GM12878 (cell line): ENCODE results near the gene NUP85. TPM values are rescaled to one million over a fixed set of nuclear protein-coding genes. Genes with fewer than 3 reads are reported as not detected.

Experiments
- ATAC-seq: fragments of 200-7000 bp; cut with Tn5 transposase; 3 replicates; pipeline ENCODE4 v1.9.1; 2020; ENCODE audit warnings: mild to moderate bottlenecking, moderate library complexity
- BruUV-seq: library from RNA; stranded (reverse); fragments of 400-500 nt; replicated peaks from 2 replicates; lab custom pipeline; 2021; lab: Mats Ljungman, UMichigan
- CTCF ChIA-PET: fragments of 300-600 bp; sonication (Branson Sonifier 250); formaldehyde crosslinking; extraction: SDS; loops from one replicate; lab custom pipeline; 2021; ENCODE audit warnings: inconsistent platforms; lab: Yijun Ruan, JAX
- POLR2A ChIA-PET: fragments of 350-600 bp; formaldehyde crosslinking; extraction: SDS; loops from one replicate; lab custom pipeline; 2021; ENCODE audit warnings: inconsistent platforms; lab: Charles Lee
- RAD21 ChIA-PET: fragments of 300-600 bp; sonication (Branson Sonifier 250); formaldehyde crosslinking; loops from one replicate; lab custom pipeline; 2023; ENCODE audit warnings: antibody characterized with exemption; ENCODE audit not compliant: unreplicated experiment; lab: Charles Lee
- SMC1A ChIA-PET: fragments of 300-600 bp; sonication (Branson Sonifier 250); formaldehyde crosslinking; loops from one replicate; lab custom pipeline; 2023; ENCODE audit not compliant: unreplicated experiment, uncharacterized antibody; lab: Charles Lee
- DNase-seq: peaks from one replicate; pipeline ENCODE4 v3.0.0-alpha.2; 2011; ENCODE audit warnings: low read depth, low spot score
- FAIRE-seq: peaks from 3 replicates; lab custom pipeline; 2011; peaks lifted over from hg19 to GRCh38; lab: Jason Lieb, UNC
- H2AFZ ChIP-seq: 2 replicates; pipeline ENCODE4 v1.6.0; 2011; ENCODE audit warnings: low read depth, low read length, control low read depth; ENCODE audit not compliant: control insufficient read depth
- H3K27ac ChIP-seq: 2 replicates; pipeline ENCODE4 v1.5.1; 2011; ENCODE audit warnings: control low read depth; ENCODE audit not compliant: control insufficient read depth, insufficient read depth
- H3K27me3 ChIP-seq, 2 experiments: replicated peaks in 1 of 2; 2 replicates each; pipeline versions ENCODE4 v1.6.0 to v1.6.1; 2011; ENCODE audit warnings: low read length in 1 of 2; ENCODE audit not compliant: control insufficient read depth in 2 of 2, insufficient read depth in 2 of 2
- H3K36me3 ChIP-seq, 2 experiments: 2 replicates each; pipeline ENCODE4 v1.5.1; 2011; ENCODE audit warnings: low read length in 1 of 2; ENCODE audit not compliant: control insufficient read depth in 2 of 2, insufficient read depth in 2 of 2
- H3K4me1 ChIP-seq: 2 replicates; pipeline ENCODE4 v1.6.1; 2011; ENCODE audit warnings: mild to moderate bottlenecking, low read length, moderate library complexity, mixed read lengths; ENCODE audit not compliant: control insufficient read depth, insufficient read depth
- H3K4me2 ChIP-seq: 2 replicates; pipeline ENCODE4 v1.6.0; 2011; ENCODE audit warnings: control low read depth; ENCODE audit not compliant: control insufficient read depth, insufficient read depth
- H3K4me3 ChIP-seq: fragments of 200-600 bp; sonication (generic); 2 replicates; pipeline ENCODE4 v1.5.1; 2016
- H3K79me2 ChIP-seq: 2 replicates; pipeline ENCODE4 v1.6.0; 2011; ENCODE audit warnings: low read length; ENCODE audit not compliant: control insufficient read depth, insufficient read depth
- H3K9ac ChIP-seq: 2 replicates; pipeline ENCODE4 v1.8.0; 2011; ENCODE audit warnings: low read length, control low read depth, mixed read lengths; ENCODE audit not compliant: control insufficient read depth, insufficient read depth
- H3K9me3 ChIP-seq: replicated peaks from 3 replicates; pipeline ENCODE4 v1.5.1; 2011; ENCODE audit warnings: mild to moderate bottlenecking, low read length; ENCODE audit not compliant: control insufficient read depth, insufficient read depth
- H4K20me1 ChIP-seq: 2 replicates; pipeline ENCODE4 v1.6.0; 2011; ENCODE audit not compliant: control insufficient read depth, insufficient read depth
- ATF7 ChIP-seq: fragments of 450-650 bp; IDR thresholded peaks from 2 replicates; pipeline ENCODE4 v1.6.1; 2016; ENCODE audit warnings: low read depth, mild to moderate bottlenecking
- BRCA1 ChIP-seq: IDR thresholded peaks from 2 replicates; pipeline ENCODE4 v1.6.1; 2011; ENCODE audit warnings: low read depth, low read length, improper control_type of control experiment
- DPF2 ChIP-seq: fragments of 450-650 bp; IDR thresholded peaks from 2 replicates; pipeline ENCODE4 v1.6.1; 2017; ENCODE audit warnings: mild to moderate bottlenecking
- EED ChIP-seq: sonication (generic); IDR thresholded peaks from 2 replicates; pipeline ENCODE4 v1.6.1; 2016; ENCODE audit warnings: antibody characterized with exemption, low read depth
- IKZF2 ChIP-seq, 2 experiments: fragments of 450-650 bp; IDR thresholded peaks; 2 replicates each; pipeline ENCODE4 v1.6.1; 2017; ENCODE audit warnings: mild to moderate bottlenecking in 2 of 2, moderate library complexity in 2 of 2
- MTA3 ChIP-seq: IDR thresholded peaks from 2 replicates; pipeline ENCODE4 v1.6.1; 2012; ENCODE audit warnings: low read length, inconsistent platforms, borderline replicate concordance
- MXI1 ChIP-seq: fragments of 150-350 bp; IDR thresholded peaks from 2 replicates; pipeline ENCODE4 v1.6.1; 2011; ENCODE audit warnings: low read depth, mild to moderate bottlenecking, inconsistent platforms, low read length, improper control_type of control experiment
- NR2C2 ChIP-seq: IDR thresholded peaks from 2 replicates; pipeline ENCODE4 v1.6.1; 2011; ENCODE audit warnings: borderline replicate concordance, low read depth; ENCODE audit not compliant: control insufficient read depth, insufficient read length
- POLR2AphosphoS2 ChIP-seq: IDR thresholded peaks from 2 replicates; pipeline ENCODE4 v1.6.1; 2011; ENCODE audit warnings: low read depth, mild to moderate bottlenecking, low read length, improper control_type of control experiment, moderate library complexity
- RBBP5 ChIP-seq: fragments of 200-600 bp; sonication (generic); conservative IDR thresholded peaks from 2 replicates; pipeline ENCODE4 v1.6.1; 2016
- RCOR1 ChIP-seq: conservative IDR thresholded peaks from 2 replicates; pipeline ENCODE4 v1.6.1; 2012; ENCODE audit warnings: low read depth, low read length, improper control_type of control experiment
- SIN3A ChIP-seq: IDR thresholded peaks from 2 replicates; pipeline ENCODE4 v1.6.1; 2012; ENCODE audit warnings: low read depth, low read length, improper control_type of control experiment
- SPI1 ChIP-seq: IDR thresholded peaks from 2 replicates; pipeline ENCODE4 v1.6.1; 2011; ENCODE audit warnings: low read depth, mild to moderate bottlenecking, low read length, moderate library complexity, borderline replicate concordance; ENCODE audit not compliant: insufficient read depth
- SREBF1 ChIP-seq: IDR thresholded peaks from 2 replicates; pipeline ENCODE4 v1.6.1; 2012; ENCODE audit warnings: mild to moderate bottlenecking, low read length
- STAT1 ChIP-seq: fragments of 450-650 bp; conservative IDR thresholded peaks from 2 replicates; pipeline ENCODE4 v1.6.1; 2014; ENCODE audit warnings: antibody characterized with exemption, mild to moderate bottlenecking
- SUZ12 ChIP-seq: fragments of 200-600 bp; sonication (generic); IDR thresholded peaks from one replicate; pipeline ENCODE4 v1.6.1; 2018; ENCODE audit warnings: antibody characterized with exemption, mild to moderate bottlenecking; ENCODE audit not compliant: unreplicated experiment
- TBL1XR1 ChIP-seq: IDR thresholded peaks from 2 replicates; pipeline ENCODE4 v1.6.1; 2012; ENCODE audit warnings: low read depth, low read length, improper control_type of control experiment
- TCF12 ChIP-seq: IDR thresholded peaks from 2 replicates; pipeline ENCODE4 v1.6.1; 2011; ENCODE audit warnings: low read depth, mild to moderate bottlenecking, low read length
- TCF3 ChIP-seq: IDR thresholded peaks from 2 replicates; pipeline ENCODE4 v1.6.1; 2012; ENCODE audit warnings: low read depth, mild to moderate bottlenecking, low read length, borderline replicate concordance; ENCODE audit not compliant: insufficient read depth
- YY1 ChIP-seq: IDR thresholded peaks from 2 replicates; pipeline ENCODE4 v1.6.1; 2011; ENCODE audit warnings: low read depth, mild to moderate bottlenecking, low read length
- ZNF217 ChIP-seq: fragments of 450-650 bp; IDR thresholded peaks from 2 replicates; pipeline ENCODE4 v1.6.1; 2017; ENCODE audit warnings: antibody characterized with exemption, mild to moderate bottlenecking
- ZNF24 ChIP-seq: fragments of 450-650 bp; IDR thresholded peaks from 2 replicates; pipeline ENCODE4 v1.6.1; 2017; ENCODE audit warnings: antibody characterized with exemption, mild to moderate bottlenecking
- WGBS: methylation state at CpG from one replicate; pipeline ENCODE4 v1.1.6; 2016; ENCODE audit warnings: low lambda C conversion rate; ENCODE audit not compliant: insufficient replicate concordance, insufficient coverage; ENCODE audit errors: missing lambda C conversion rate; 5-methylcytosine and 5-hydroxymethylcytosine counted together
- in situ Hi-C: fragments of 300-500 bp; cut with MboI; formaldehyde crosslinking; loops from 9 replicates; pipeline ENCODE4 v1.14.3; 2018; ENCODE audit warnings: mixed read lengths
- intact Hi-C: fragments of 100-400 bp; cut with micrococcal nuclease; formaldehyde crosslinking; loops from one replicate; pipeline ENCODE4 v1.14.2; 2022; ENCODE audit not compliant: unreplicated experiment
- polyA plus RNA-seq, 11 experiments: library from polyadenylated mRNA; depleted of rRNA in 4 of 11; unstranded in 6 of 11; stranded (reverse) in 5 of 11; fragments of >200 nt; fragmentation: Nextera tagmentation in 4 of 11; fragmentation: Illumina TruSeq in 1 of 11; extraction: Ambion mirVana in 4 of 11; extraction: Trizol in 1 of 11; gene quantifications; 1 replicate in 1 of 11; 2 replicates in 10 of 11; pipeline versions ENCODE4 v1.2.1 to v1.2.3, GENCODE V29; 2011 to 2016; ENCODE audit warnings: inconsistent platforms in 2 of 11, missing spikeins in 2 of 11, low read depth in 1 of 11
- total RNA-seq, 4 experiments: library from RNA; depleted of rRNA in 3 of 4; stranded (reverse); fragments of >200 nt in 3 of 4; fragmentation: Illumina TruSeq in 1 of 4; extraction: Trizol in 1 of 4; gene quantifications; 2 replicates each; pipeline versions ENCODE4 v1.2.1 to v1.2.3, GENCODE V29; 2013 to 2021
- TF ChIP-seq, protein P1 (sequence below): IDR thresholded peaks from 2 replicates; pipeline ENCODE4 v1.6.1; 2011; ENCODE audit warnings: mild to moderate bottlenecking, low read depth, low read length, moderate library complexity; ENCODE audit not compliant: insufficient replicate concordance

NUP85 gene
- total and polyA plus RNA-seq, 10 of the 15 experiments (the other 5 are each of a cell fraction or from before 2014, with no cell fraction given): 54.0 to 135 (median 95.4) TPM

DNA sequence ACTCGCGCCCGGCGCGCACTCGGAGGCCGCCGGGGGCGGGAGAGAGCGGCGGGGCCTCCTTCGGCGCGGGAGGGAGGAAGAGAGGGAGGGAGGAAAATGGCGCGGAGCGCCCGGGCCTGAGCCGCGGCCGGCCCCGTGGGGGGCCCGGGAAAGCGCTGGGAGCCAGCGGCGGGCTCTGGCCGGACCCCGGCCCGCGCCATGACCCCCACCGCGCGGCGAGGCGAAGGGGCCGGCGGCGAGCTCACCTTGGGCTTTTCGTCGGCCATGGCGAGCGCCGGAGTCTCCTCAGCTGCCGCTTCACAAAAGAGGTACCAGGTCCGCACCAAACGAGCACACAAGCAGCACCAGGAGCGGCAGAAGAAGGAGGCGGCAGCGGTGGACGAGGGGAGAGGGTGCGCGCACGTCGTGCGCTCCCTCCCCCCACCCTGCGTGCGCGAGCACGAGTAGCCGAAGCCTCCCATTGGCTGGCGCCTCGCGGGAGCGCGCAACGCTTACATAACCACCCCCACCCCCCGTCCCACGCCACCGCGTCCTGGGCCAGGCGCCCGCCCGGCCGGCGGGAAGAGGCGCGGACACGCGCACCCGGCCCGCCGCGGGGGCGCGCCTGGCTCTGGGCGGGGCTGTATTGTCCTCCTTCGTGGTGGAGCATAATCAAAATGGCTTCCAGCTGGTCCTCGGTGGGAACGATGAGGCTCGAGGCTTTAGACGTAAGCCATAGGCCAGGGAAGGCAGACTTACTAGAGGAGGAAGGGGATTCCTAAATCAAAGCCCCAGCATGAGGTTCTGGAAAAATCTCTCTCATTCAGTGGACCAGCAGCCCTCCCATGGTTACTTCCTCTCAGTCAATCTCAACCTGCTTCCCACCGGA is 22.7 kb upstream of the NUP85 start, which contains the start of gene SUMO2:
Gene SUMO2, minus strand, starts transcription at position 391 of the 868 bp plus-strand sequence. Its CDS starts 125 bp downstream, at position 266.
- FAIRE-seq (peak; percentile 87), DNase-seq (peak; percentile 85), ATAC-seq (peak; percentile 86)
- H3K4me1 ChIP-seq: no peaks in the 10 kb centered on the region
- H3K27me3 ChIP-seq: no peaks in the 10 kb centered on the region
- intact Hi-C loops: loop anchor here (5.0 kb wide), 1 partner anchor 151 kb away; no protein-coding TSS in a partner anchor
- no peaks in the 10 kb centered on the region for H3K9me3 ChIP-seq
- POLR2A ChIA-PET: interaction anchor here (0.5 to 2.2 kb wide), 7 partner anchors 9 to 436 kb away, joined by 3 to 8 read pairs (median 3); no protein-coding TSS in a partner anchor
- RAD21 ChIA-PET: interaction anchor here (0.6 to 1.7 kb wide), 5 partner anchors 19 to 230 kb away, joined by 3 to 8 read pairs (median 3); no protein-coding TSS in a partner anchor
- CTCF ChIA-PET: interaction anchor here (0.9 to 2.1 kb wide), 8 partner anchors 10 to 88 kb away, joined by 3 to 8 read pairs (median 6); partner anchors contain the start of gene MIF4GD
- H3K27ac ChIP-seq: peak within 1 kb of the TSS; percentile 95
- peaks cover 47% of the 10 kb centered on the region for H3K79me2 ChIP-seq
- H2AFZ ChIP-seq: peak within 1 kb of the TSS; percentile 98
- SMC1A ChIA-PET: interaction anchor here (1.1 to 2.6 kb wide), 2 partner anchors 19 to 23 kb away, joined by 3 to 10 read pairs; partner anchors contain the start of gene NUP85
- peak within 1 kb of the TSS; percentile 89 for H3K9ac ChIP-seq
- H4K20me1 ChIP-seq: no peaks in the 10 kb centered on the region
- WGBS: under 1% methylated on average over 87 of the region's 92 CpGs
- H3K36me3 ChIP-seq: peaks cover 1 to 11% of the 10 kb centered on the region in 2 experiments
- no TSS peak for BruUV-seq
- in situ Hi-C loops: no loop called here
- H3K4me3 ChIP-seq: peak within 1 kb of the TSS; percentile 92
- H3K4me2 ChIP-seq: peak within 1 kb of the TSS; percentile 84
- no peak for TF ChIP-seq NR2C2
- no peak for TF ChIP-seq TCF3
- TF ChIP-seq RCOR1: no peak
- no peak for TF ChIP-seq SIN3A
- no peak for TF ChIP-seq ZNF24
- peak; percentile 53; the same call in 1 of the 2 replicates for TF ChIP-seq ZNF217
- TF ChIP-seq TBL1XR1: no peak
- TF ChIP-seq ATF7: no peak
- TF ChIP-seq BRCA1: no peak
- no peak for TF ChIP-seq EED
- no peak for TF ChIP-seq SREBF1
- TF ChIP-seq DPF2: peak; percentile 79; the same call in 1 of the 2 replicates
- TF ChIP-seq SUZ12: no peak
- no peak for TF ChIP-seq MXI1
- TF ChIP-seq TCF12: no peak
- no peak for TF ChIP-seq MTA3
- peak; percentile 96 for TF ChIP-seq YY1
- TF ChIP-seq, protein P1, sequence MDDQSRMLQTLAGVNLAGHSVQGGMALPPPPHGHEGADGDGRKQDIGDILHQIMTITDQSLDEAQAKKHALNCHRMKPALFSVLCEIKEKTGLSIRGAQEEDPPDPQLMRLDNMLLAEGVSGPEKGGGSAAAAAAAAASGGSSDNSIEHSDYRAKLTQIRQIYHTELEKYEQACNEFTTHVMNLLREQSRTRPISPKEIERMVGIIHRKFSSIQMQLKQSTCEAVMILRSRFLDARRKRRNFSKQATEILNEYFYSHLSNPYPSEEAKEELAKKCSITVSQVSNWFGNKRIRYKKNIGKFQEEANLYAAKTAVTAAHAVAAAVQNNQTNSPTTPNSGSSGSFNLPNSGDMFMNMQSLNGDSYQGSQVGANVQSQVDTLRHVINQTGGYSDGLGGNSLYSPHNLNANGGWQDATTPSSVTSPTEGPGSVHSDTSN: no peak
- TF ChIP-seq SPI1: no peak
- 0 out of 2 replicates have a peak, but pooled peaks have one; percentile 16 for TF ChIP-seq STAT1
- no peak for TF ChIP-seq IKZF2 (IDR thresholded peaks at IDR 0.05)
- peak; percentile 49; the same call in 1 of the 2 replicates for TF ChIP-seq POLR2AphosphoS2
- no peak for TF ChIP-seq RBBP5
